ENCODE data around the gene ARHGEF25. TPM values are rescaled to one million over a fixed set of nuclear protein-coding genes. Genes with fewer than 3 reads are reported as not detected.

The ARHGEF25 gene
- total and polyA plus RNA-seq, 2 donors (not counting 1 experiment from before 2014, with no cell fraction given): 0.12 TPM; not detected in 1

DNA sequence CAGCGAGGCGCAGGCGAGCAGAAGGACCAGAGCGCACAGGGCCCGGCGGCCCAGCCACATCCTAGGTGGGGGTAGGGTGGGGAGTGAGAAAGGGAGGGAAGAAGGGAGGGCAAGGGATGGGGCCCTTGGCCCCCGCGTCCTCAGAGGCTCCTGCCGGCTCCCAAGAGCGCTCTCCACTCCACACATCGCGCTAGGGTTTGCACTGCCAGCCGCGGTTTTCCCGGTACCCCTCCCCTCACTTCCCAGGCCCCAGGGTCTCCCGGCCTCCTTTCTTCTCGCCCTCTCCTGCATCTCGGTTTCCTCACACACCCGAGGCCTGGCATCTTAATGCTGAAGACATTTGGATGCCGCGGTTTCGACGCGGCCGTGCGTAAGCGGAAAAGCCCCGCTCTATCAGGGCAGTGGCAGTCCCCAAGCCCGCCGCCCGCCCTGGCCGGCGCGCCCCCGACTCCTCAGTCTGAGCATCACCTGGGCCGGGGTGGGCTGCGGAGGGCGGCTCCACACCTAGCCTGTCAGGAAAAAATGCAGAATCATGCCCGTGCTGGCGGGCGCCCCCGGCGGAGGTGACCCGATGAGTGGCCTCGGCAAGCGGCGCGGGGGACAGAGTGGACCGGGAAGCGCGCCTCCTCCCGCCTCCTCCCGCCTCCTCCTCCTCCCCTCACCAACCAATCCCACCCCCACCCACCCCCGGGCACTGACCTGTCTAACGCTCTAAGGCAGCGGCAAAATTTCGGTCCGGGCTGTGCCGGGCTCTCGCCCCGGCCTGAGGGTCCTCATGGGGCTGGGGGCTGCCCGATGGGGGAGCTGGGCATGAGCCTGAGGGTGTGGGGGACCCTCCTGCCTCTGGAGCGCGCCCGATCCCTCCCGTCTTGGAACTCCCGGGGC, 21.1 kb downstream of the ARHGEF25 start:
- peaks cover 51% of the 10 kb centered on the region for H3K27me3 Mint-ChIP-seq
- no peak overlapping the region for H3K27ac Mint-ChIP-seq
- DNase-seq: peak; percentile 64
- WGBS (ENCODE audit: insufficient coverage): under 1% methylated on average over 64 of the region's 67 CpGs
- Histone ChIP-seq H3K9me3 (ENCODE audit: control extremely low read depth in 1 of 3, control insufficient read depth in 2 of 3, insufficient read depth in 1 of 3, low read length in 2 of 3) (peaks cover 0 to 8% (median 0%) of the 10 kb centered on the region in 3 donors), H3K27me3 (replicated peaks in 1 of 4; ENCODE audit: control extremely low read depth in 1 of 4, control insufficient read depth in 3 of 4, insufficient read depth in 4 of 4, low read length in 3 of 4) (peaks cover 0 to 74% (median 47%) of the 10 kb centered on the region in 4 experiments), H3K4me2 (replicated peaks; ENCODE audit: low read depth, low read length, poor library complexity, severe bottlenecking) (peak overlapping the region; percentile 99), H2AFZ (ENCODE audit: insufficient read depth, low read depth, low read length, poor library complexity, severe bottlenecking) (peak overlapping the region; percentile 80), H3K4me1 (ENCODE audit: control insufficient read depth in 2 of 2, insufficient read depth in 2 of 2, low read length in 2 of 2) (peaks cover 26 to 30% of the 10 kb centered on the region in 2 donors), H3K9ac (ENCODE audit: low read length) (peak overlapping the region; percentile 75), H3K27ac (ENCODE audit: low read length in 2 of 2) (no peak overlapping the region), H3K36me3 (replicated peaks in 1 of 2; ENCODE audit: control extremely low read depth in 1 of 2, control insufficient read depth in 1 of 2, extremely low read depth in 1 of 2, insufficient read depth in 2 of 2, low read length in 1 of 2) (no peaks in the 10 kb centered on the region), H4K20me1 (ENCODE audit: control insufficient read depth, insufficient read depth, low read length, poor library complexity, severe bottlenecking) (no peaks in the 10 kb centered on the region), H3K4me3 (ENCODE audit: control extremely low read depth in 1 of 5, extremely low read depth in 1 of 5, insufficient read depth in 1 of 5, low read depth in 2 of 5, low read length in 4 of 5) (peak overlapping the region in 4 of 5 experiments; percentile 40 to 75 (median 56)), H3K79me2 (ENCODE audit: control insufficient read depth, insufficient read depth, low read length) (no peaks in the 10 kb centered on the region)
- CTCF ChIA-PET: interaction anchor here (0.7 to 2.3 kb wide), 14 partner anchors 10 to 173 kb away, joined by 3 to 20 read pairs (median 6); partner anchors contain the start of genes OS9 and PIP4K2C
- TF ChIP-seq EZH2 (IDR thresholded peaks at IDR 0.05; ENCODE audit: borderline replicate concordance, insufficient read depth, low read depth, low read length, poor library complexity, severe bottlenecking): no peak
- TF ChIP-seq CTCF (IDR thresholded peaks at IDR 0.05): no peak
- POLR2A ChIA-PET: no interaction called here
- H3K4me3 Mint-ChIP-seq: peak overlapping the region; percentile 77
- H3K9me3 Mint-ChIP-seq (ENCODE audit: insufficient read depth): no peaks in the 10 kb centered on the region
- peak; percentile 8 for ATAC-seq (ENCODE audit: low read depth)
- H3K4me1 Mint-ChIP-seq: peaks cover 22% of the 10 kb centered on the region
- intact Hi-C loops (cut with micrococcal nuclease): loop anchor here (2.0 to 5.0 kb wide), 3 partner anchors 18 to 110 kb away; partner anchors contain the start of gene OS9

All from B cell (primary cell).